Sigmoid colon (tissue), 4 donors: Measurements from ENCODE around the gene DSCAM.

Experiments
- EP300 ChIP-seq, 4 donors: sonication (generic); formaldehyde crosslinking; IDR thresholded peaks; one replicate each; pipeline ENCODE4 v1.6.1; 2017; ENCODE audit warnings: antibody characterized with exemption in 4 of 4
- POLR2A ChIP-seq, 2 donors: fragments of 450-650 bp; IDR thresholded peaks; one replicate each; pipeline ENCODE4 v1.6.1; 2016; ENCODE audit warnings: antibody characterized with exemption in 2 of 2, mild to moderate bottlenecking in 2 of 2, moderate library complexity in 2 of 2
- POLR2AphosphoS5 ChIP-seq, 4 donors: sonication (generic); formaldehyde crosslinking; IDR thresholded peaks; one replicate each; pipeline ENCODE4 v1.6.1; 2017; ENCODE audit warnings: antibody characterized with exemption in 4 of 4
- TF ChIP-seq, protein P1 (sequence below), 4 experiments: fragments of 450-650 bp in 3 of 4; fragments of 200-600 bp in 1 of 4; IDR thresholded peaks; one replicate each; pipeline ENCODE4 v1.5.1; 2016 to 2019; ENCODE audit warnings: antibody characterized with exemption in 4 of 4, mild to moderate bottlenecking in 3 of 4, moderate library complexity in 2 of 4

DNA sequence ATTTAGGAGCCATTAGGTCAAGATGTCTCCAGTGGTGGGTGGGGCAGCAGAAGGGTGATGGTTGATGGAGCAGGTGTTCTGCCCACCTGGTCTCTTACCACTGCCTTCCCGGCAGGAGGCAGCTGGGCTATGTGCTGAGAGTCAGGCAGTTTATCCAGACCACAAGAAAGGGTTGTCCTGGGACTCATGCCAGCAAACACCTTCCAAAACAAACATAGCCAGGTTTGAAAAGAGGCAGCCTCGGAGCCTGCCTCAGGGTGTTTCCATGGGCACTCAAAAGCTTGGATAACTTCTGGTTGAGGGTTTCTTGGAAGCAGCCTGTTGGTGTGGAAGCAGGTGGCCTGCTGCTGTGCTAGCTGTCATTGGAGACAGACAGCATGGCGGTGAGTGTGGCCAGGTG, 792.6 kb downstream of the DSCAM start:
- TF ChIP-seq, protein P1, sequence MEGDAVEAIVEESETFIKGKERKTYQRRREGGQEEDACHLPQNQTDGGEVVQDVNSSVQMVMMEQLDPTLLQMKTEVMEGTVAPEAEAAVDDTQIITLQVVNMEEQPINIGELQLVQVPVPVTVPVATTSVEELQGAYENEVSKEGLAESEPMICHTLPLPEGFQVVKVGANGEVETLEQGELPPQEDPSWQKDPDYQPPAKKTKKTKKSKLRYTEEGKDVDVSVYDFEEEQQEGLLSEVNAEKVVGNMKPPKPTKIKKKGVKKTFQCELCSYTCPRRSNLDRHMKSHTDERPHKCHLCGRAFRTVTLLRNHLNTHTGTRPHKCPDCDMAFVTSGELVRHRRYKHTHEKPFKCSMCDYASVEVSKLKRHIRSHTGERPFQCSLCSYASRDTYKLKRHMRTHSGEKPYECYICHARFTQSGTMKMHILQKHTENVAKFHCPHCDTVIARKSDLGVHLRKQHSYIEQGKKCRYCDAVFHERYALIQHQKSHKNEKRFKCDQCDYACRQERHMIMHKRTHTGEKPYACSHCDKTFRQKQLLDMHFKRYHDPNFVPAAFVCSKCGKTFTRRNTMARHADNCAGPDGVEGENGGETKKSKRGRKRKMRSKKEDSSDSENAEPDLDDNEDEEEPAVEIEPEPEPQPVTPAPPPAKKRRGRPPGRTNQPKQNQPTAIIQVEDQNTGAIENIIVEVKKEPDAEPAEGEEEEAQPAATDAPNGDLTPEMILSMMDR (IDR thresholded peaks at IDR 0.05) = no peak
- no peak for TF ChIP-seq POLR2A (IDR thresholded peaks at IDR 0.05)
- peak; percentile 60 to 80 (median 72) for TF ChIP-seq EP300 (IDR thresholded peaks at IDR 0.05)
- peak; percentile 77 to 93 (median 88) for TF ChIP-seq POLR2AphosphoS5 (IDR thresholded peaks at IDR 0.05)
